GM12878 (cell line): ENCODE data around the gene MVP. TPM values are rescaled to one million over a fixed set of nuclear protein-coding genes. Genes with fewer than 3 reads are reported as not detected.

Experiments used
- ATAC-seq: fragments of 200-7000 bp; cut with Tn5 transposase; 3 replicates; pipeline ENCODE4 v1.9.1; 2020; ENCODE audit warnings: mild to moderate bottlenecking, moderate library complexity
- BruUV-seq: library from RNA; stranded (reverse); fragments of 400-500 nt; replicated peaks from 2 replicates; lab custom pipeline; 2021; lab: Mats Ljungman, UMichigan
- CTCF ChIA-PET: fragments of 300-600 bp; sonication (Branson Sonifier 250); formaldehyde crosslinking; extraction: SDS; loops from one replicate; lab custom pipeline; 2021; ENCODE audit warnings: inconsistent platforms; lab: Yijun Ruan, JAX
- POLR2A ChIA-PET: fragments of 350-600 bp; formaldehyde crosslinking; extraction: SDS; loops from one replicate; lab custom pipeline; 2021; ENCODE audit warnings: inconsistent platforms; lab: Charles Lee
- RAD21 ChIA-PET: fragments of 300-600 bp; sonication (Branson Sonifier 250); formaldehyde crosslinking; loops from one replicate; lab custom pipeline; 2023; ENCODE audit warnings: antibody characterized with exemption; ENCODE audit not compliant: unreplicated experiment; lab: Charles Lee
- SMC1A ChIA-PET: fragments of 300-600 bp; sonication (Branson Sonifier 250); formaldehyde crosslinking; loops from one replicate; lab custom pipeline; 2023; ENCODE audit not compliant: unreplicated experiment, uncharacterized antibody; lab: Charles Lee
- DNase-seq: peaks from one replicate; pipeline ENCODE4 v3.0.0-alpha.2; 2011; ENCODE audit warnings: low read depth, low spot score
- FAIRE-seq: peaks from 3 replicates; lab custom pipeline; 2011; peaks lifted over from hg19 to GRCh38; lab: Jason Lieb, UNC
- H2AFZ ChIP-seq: 2 replicates; pipeline ENCODE4 v1.6.0; 2011; ENCODE audit warnings: low read depth, low read length, control low read depth; ENCODE audit not compliant: control insufficient read depth
- H3K27ac ChIP-seq: 2 replicates; pipeline ENCODE4 v1.5.1; 2011; ENCODE audit warnings: control low read depth; ENCODE audit not compliant: control insufficient read depth, insufficient read depth
- H3K27me3 ChIP-seq, 2 experiments: replicated peaks in 1 of 2; 2 replicates each; pipeline versions ENCODE4 v1.6.0 to v1.6.1; 2011; ENCODE audit warnings: low read length in 1 of 2; ENCODE audit not compliant: control insufficient read depth in 2 of 2, insufficient read depth in 2 of 2
- H3K36me3 ChIP-seq, 2 experiments: 2 replicates each; pipeline ENCODE4 v1.5.1; 2011; ENCODE audit warnings: low read length in 1 of 2; ENCODE audit not compliant: control insufficient read depth in 2 of 2, insufficient read depth in 2 of 2
- H3K4me1 ChIP-seq: 2 replicates; pipeline ENCODE4 v1.6.1; 2011; ENCODE audit warnings: mild to moderate bottlenecking, low read length, moderate library complexity, mixed read lengths; ENCODE audit not compliant: control insufficient read depth, insufficient read depth
- H3K4me2 ChIP-seq: 2 replicates; pipeline ENCODE4 v1.6.0; 2011; ENCODE audit warnings: control low read depth; ENCODE audit not compliant: control insufficient read depth, insufficient read depth
- H3K4me3 ChIP-seq: fragments of 200-600 bp; sonication (generic); 2 replicates; pipeline ENCODE4 v1.5.1; 2016
- H3K79me2 ChIP-seq: 2 replicates; pipeline ENCODE4 v1.6.0; 2011; ENCODE audit warnings: low read length; ENCODE audit not compliant: control insufficient read depth, insufficient read depth
- H3K9ac ChIP-seq: 2 replicates; pipeline ENCODE4 v1.8.0; 2011; ENCODE audit warnings: low read length, control low read depth, mixed read lengths; ENCODE audit not compliant: control insufficient read depth, insufficient read depth
- H3K9me3 ChIP-seq: replicated peaks from 3 replicates; pipeline ENCODE4 v1.5.1; 2011; ENCODE audit warnings: mild to moderate bottlenecking, low read length; ENCODE audit not compliant: control insufficient read depth, insufficient read depth
- H4K20me1 ChIP-seq: 2 replicates; pipeline ENCODE4 v1.6.0; 2011; ENCODE audit not compliant: control insufficient read depth, insufficient read depth
- CBX5 ChIP-seq: sonication (generic); IDR thresholded peaks from 2 replicates; pipeline ENCODE4 v1.6.1; 2016; ENCODE audit warnings: low read depth, moderate library complexity, mild to moderate bottlenecking, inconsistent platforms
- CHD4 ChIP-seq: fragments of 200-600 bp; sonication (generic); IDR thresholded peaks from 2 replicates; pipeline ENCODE4 v1.6.1; 2016; ENCODE audit warnings: mild to moderate bottlenecking
- GATAD2B ChIP-seq: fragments of 450-650 bp; conservative IDR thresholded peaks from 2 replicates; pipeline ENCODE4 v1.6.1; 2017; ENCODE audit warnings: low read depth, mild to moderate bottlenecking, moderate library complexity
- HDAC6 ChIP-seq: fragments of 200-600 bp; sonication (generic); IDR thresholded peaks from one replicate; pipeline ENCODE4 v1.8.0; 2017; ENCODE audit warnings: antibody characterized with exemption; ENCODE audit not compliant: unreplicated experiment
- MTA3 ChIP-seq: IDR thresholded peaks from 2 replicates; pipeline ENCODE4 v1.6.1; 2012; ENCODE audit warnings: low read length, inconsistent platforms, borderline replicate concordance
- POU2F2 ChIP-seq: IDR thresholded peaks from 3 replicates; pipeline ENCODE4 v1.6.1; 2011; ENCODE audit warnings: low read depth, mild to moderate bottlenecking, low read length, borderline replicate concordance
- RB1 ChIP-seq: fragments of 450-650 bp; formaldehyde crosslinking; IDR thresholded peaks from 2 replicates; pipeline ENCODE4 v1.6.1; 2017; ENCODE audit warnings: mild to moderate bottlenecking, borderline replicate concordance
- RBBP5 ChIP-seq: fragments of 200-600 bp; sonication (generic); conservative IDR thresholded peaks from 2 replicates; pipeline ENCODE4 v1.6.1; 2016
- RFX5 ChIP-seq: IDR thresholded peaks from 2 replicates; pipeline ENCODE4 v1.6.1; 2011; ENCODE audit warnings: low read depth, low read length, improper control_type of control experiment
- TCF12 ChIP-seq: IDR thresholded peaks from 2 replicates; pipeline ENCODE4 v1.6.1; 2011; ENCODE audit warnings: low read depth, mild to moderate bottlenecking, low read length
- ZNF24 ChIP-seq: fragments of 450-650 bp; IDR thresholded peaks from 2 replicates; pipeline ENCODE4 v1.6.1; 2017; ENCODE audit warnings: antibody characterized with exemption, mild to moderate bottlenecking
- ZSCAN29 ChIP-seq: fragments of 450-650 bp; IDR thresholded peaks from 2 replicates; pipeline ENCODE4 v1.6.1; 2017; ENCODE audit warnings: mild to moderate bottlenecking, moderate library complexity
- WGBS: methylation state at CpG from one replicate; pipeline ENCODE4 v1.1.6; 2016; ENCODE audit warnings: low lambda C conversion rate; ENCODE audit not compliant: insufficient replicate concordance, insufficient coverage; ENCODE audit errors: missing lambda C conversion rate; 5-methylcytosine and 5-hydroxymethylcytosine counted together
- in situ Hi-C: fragments of 300-500 bp; cut with MboI; formaldehyde crosslinking; loops from 9 replicates; pipeline ENCODE4 v1.14.3; 2018; ENCODE audit warnings: mixed read lengths
- intact Hi-C: fragments of 100-400 bp; cut with micrococcal nuclease; formaldehyde crosslinking; loops from one replicate; pipeline ENCODE4 v1.14.2; 2022; ENCODE audit not compliant: unreplicated experiment
- polyA plus RNA-seq, 11 experiments: library from polyadenylated mRNA; depleted of rRNA in 4 of 11; unstranded in 6 of 11; stranded (reverse) in 5 of 11; fragments of >200 nt; fragmentation: Nextera tagmentation in 4 of 11; fragmentation: Illumina TruSeq in 1 of 11; extraction: Ambion mirVana in 4 of 11; extraction: Trizol in 1 of 11; gene quantifications; 1 replicate in 1 of 11; 2 replicates in 10 of 11; pipeline versions ENCODE4 v1.2.1 to v1.2.3, GENCODE V29; 2011 to 2016; ENCODE audit warnings: inconsistent platforms in 2 of 11, missing spikeins in 2 of 11, low read depth in 1 of 11
- total RNA-seq, 4 experiments: library from RNA; depleted of rRNA in 3 of 4; stranded (reverse); fragments of >200 nt in 3 of 4; fragmentation: Illumina TruSeq in 1 of 4; extraction: Trizol in 1 of 4; gene quantifications; 2 replicates each; pipeline versions ENCODE4 v1.2.1 to v1.2.3, GENCODE V29; 2013 to 2021
- TF ChIP-seq, protein P1 (sequence below): IDR thresholded peaks from 2 replicates; pipeline ENCODE4 v1.6.1; 2012; ENCODE audit warnings: low read depth, low read length, improper control_type of control experiment
- TF ChIP-seq, protein P2 (sequence below): fragments of 450-650 bp; IDR thresholded peaks from 2 replicates; pipeline ENCODE4 v1.6.1; 2016; ENCODE audit warnings: mild to moderate bottlenecking
- TF ChIP-seq, protein P3 (sequence below): IDR thresholded peaks from 2 replicates; pipeline ENCODE4 v1.6.1; 2011; ENCODE audit warnings: borderline replicate concordance, low read depth, mild to moderate bottlenecking, moderate library complexity, low read length; ENCODE audit not compliant: insufficient read depth, poor library complexity, severe bottlenecking
- TF ChIP-seq, protein P4 (sequence below): IDR thresholded peaks from 2 replicates; pipeline ENCODE4 v1.6.1; 2011; ENCODE audit warnings: low read depth, low read length, improper control_type of control experiment, borderline replicate concordance

MVP gene
- total and polyA plus RNA-seq, 10 of the 15 experiments (the other 5 are each of a cell fraction or from before 2014, with no cell fraction given) = 0.98 to 74.2 (median 54.7) TPM

DNA sequence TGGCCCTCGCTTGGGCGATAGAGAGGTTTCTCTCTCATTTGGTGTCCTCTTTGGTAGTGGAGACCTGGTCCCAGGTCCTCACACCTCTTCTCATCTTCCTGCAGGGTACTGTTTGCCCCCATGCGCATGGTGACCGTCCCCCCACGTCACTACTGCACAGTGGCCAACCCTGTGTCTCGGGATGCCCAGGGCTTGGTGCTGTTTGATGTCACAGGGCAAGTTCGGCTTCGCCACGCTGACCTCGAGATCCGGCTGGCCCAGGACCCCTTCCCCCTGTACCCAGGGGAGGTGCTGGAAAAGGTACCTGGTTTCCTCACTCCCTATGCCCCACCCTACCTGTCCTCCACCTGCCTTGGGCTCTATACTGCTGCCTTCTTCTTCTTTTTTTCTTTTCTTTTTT, 10.5 kb downstream of the MVP start:
- intact Hi-C loops = no loop called here
- Histone ChIP-seq H4K20me1 (no peaks in the 10 kb centered on the region), H3K9me3 (no peaks in the 10 kb centered on the region), H3K4me1 (0 out of 2 replicates have a peak, but pooled peaks cover under 1% of the 10 kb centered on the region), H3K4me2 (no peak overlapping the region), H3K36me3 (peaks cover 8 to 11% of the 10 kb centered on the region in 2 experiments; a peak in 3 of 4 replicates), H3K27ac (no peak overlapping the region), H2AFZ (no peak overlapping the region), H3K4me3 (no peak overlapping the region), H3K9ac (no peak overlapping the region), H3K27me3 (no peaks in the 10 kb centered on the region), H3K79me2 (peaks cover 5% of the 10 kb centered on the region)
- 95% methylated on average over 9 of the region's 11 CpGs for WGBS
- BruUV-seq = no TSS peak
- ATAC-seq (no peak), DNase-seq (no peak), FAIRE-seq (no peak)
- in situ Hi-C loops = no loop called here
- RAD21 ChIA-PET = no interaction called here
- CTCF ChIA-PET = no interaction called here
- TF ChIP-seq, protein P1, sequence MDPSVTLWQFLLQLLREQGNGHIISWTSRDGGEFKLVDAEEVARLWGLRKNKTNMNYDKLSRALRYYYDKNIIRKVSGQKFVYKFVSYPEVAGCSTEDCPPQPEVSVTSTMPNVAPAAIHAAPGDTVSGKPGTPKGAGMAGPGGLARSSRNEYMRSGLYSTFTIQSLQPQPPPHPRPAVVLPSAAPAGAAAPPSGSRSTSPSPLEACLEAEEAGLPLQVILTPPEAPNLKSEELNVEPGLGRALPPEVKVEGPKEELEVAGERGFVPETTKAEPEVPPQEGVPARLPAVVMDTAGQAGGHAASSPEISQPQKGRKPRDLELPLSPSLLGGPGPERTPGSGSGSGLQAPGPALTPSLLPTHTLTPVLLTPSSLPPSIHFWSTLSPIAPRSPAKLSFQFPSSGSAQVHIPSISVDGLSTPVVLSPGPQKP = no peak
- no peak for TF ChIP-seq HDAC6
- TF ChIP-seq CHD4 = no peak
- no peak for TF ChIP-seq RBBP5
- TF ChIP-seq RFX5 = no peak
- no peak for TF ChIP-seq RB1
- TF ChIP-seq TCF12 = no peak
- TF ChIP-seq MTA3 = no peak
- TF ChIP-seq GATAD2B = no peak
- no peak for TF ChIP-seq POU2F2
- no peak for TF ChIP-seq CBX5
- TF ChIP-seq, protein P2, sequence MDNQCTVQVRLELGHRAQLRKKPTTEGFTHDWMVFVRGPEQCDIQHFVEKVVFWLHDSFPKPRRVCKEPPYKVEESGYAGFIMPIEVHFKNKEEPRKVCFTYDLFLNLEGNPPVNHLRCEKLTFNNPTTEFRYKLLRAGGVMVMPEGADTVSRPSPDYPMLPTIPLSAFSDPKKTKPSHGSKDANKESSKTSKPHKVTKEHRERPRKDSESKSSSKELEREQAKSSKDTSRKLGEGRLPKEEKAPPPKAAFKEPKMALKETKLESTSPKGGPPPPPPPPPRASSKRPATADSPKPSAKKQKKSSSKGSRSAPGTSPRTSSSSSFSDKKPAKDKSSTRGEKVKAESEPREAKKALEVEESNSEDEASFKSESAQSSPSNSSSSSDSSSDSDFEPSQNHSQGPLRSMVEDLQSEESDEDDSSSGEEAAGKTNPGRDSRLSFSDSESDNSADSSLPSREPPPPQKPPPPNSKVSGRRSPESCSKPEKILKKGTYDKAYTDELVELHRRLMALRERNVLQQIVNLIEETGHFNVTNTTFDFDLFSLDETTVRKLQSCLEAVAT = no peak
- no peak for TF ChIP-seq ZNF24
- TF ChIP-seq, protein P3, sequence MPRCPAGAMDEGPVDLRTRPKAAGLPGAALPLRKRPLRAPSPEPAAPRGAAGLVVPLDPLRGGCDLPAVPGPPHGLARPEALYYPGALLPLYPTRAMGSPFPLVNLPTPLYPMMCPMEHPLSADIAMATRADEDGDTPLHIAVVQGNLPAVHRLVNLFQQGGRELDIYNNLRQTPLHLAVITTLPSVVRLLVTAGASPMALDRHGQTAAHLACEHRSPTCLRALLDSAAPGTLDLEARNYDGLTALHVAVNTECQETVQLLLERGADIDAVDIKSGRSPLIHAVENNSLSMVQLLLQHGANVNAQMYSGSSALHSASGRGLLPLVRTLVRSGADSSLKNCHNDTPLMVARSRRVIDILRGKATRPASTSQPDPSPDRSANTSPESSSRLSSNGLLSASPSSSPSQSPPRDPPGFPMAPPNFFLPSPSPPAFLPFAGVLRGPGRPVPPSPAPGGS = no peak
- TF ChIP-seq, protein P4, sequence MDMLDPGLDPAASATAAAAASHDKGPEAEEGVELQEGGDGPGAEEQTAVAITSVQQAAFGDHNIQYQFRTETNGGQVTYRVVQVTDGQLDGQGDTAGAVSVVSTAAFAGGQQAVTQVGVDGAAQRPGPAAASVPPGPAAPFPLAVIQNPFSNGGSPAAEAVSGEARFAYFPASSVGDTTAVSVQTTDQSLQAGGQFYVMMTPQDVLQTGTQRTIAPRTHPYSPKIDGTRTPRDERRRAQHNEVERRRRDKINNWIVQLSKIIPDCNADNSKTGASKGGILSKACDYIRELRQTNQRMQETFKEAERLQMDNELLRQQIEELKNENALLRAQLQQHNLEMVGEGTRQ = no peak
- no peak for TF ChIP-seq ZSCAN29
- POLR2A ChIA-PET = no interaction called here
- SMC1A ChIA-PET = no interaction called here
